Activated effector memory CD4-positive, alpha-beta T cell treated with anti-CD3 and anti-CD28 coated beads, Interleukin-2, amount 50 U/mL, for 16 hours (primary cell): ENCODE data around the gene ZFP36.

Experiments used
- DNase-seq: peaks from one replicate; pipeline ENCODE4 v3.0.0-alpha.2; 2020

Gene ZFP36

GRCh38 chr19:39384839-39385568 lies 21.6 kb upstream of the ZFP36 start:
- no peak for DNase-seq

- no peak for DNase-seq
Measured at GRCh38 chr19:39385629-39386411, 20.8 kb upstream of the ZFP36 start.

- no peak for DNase-seq
Measured at GRCh38 chr19:39386557-39386956, 20.1 kb upstream of the ZFP36 start.

- DNase-seq, result no peak
Measured at GRCh38 chr19:39388657-39389056, 18.0 kb upstream of the ZFP36 start.

- no peak for DNase-seq
Measured at GRCh38 chr19:39389631-39390414, 16.8 kb upstream of the ZFP36 start.

GRCh38 chr19:39390451-39390750 lies 16.2 kb upstream of the ZFP36 start:
- DNase-seq, result peak; percentile 93

GRCh38 chr19:39390751-39391437 lies 15.8 kb upstream of the ZFP36 start, which contains the start of the genes MED29 and PAF1:
MED29 (plus strand) TSS chr19:39391378; CDS start chr19:39391423, 45 bp downstream.
PAF1 (minus strand) TSS chr19:39391106; CDS start chr19:39390864, 242 bp downstream.
- peak; percentile 98 for DNase-seq

- peak; percentile 97 for DNase-seq
Measured at GRCh38 chr19:39397360-39398296, 9.0 kb upstream of the ZFP36 start.

- peak; percentile 82 for DNase-seq
Measured at GRCh38 chr19:39398297-39398864, 8.3 kb upstream of the ZFP36 start.

GRCh38 chr19:39399668-39400050 lies 7.0 kb upstream of the ZFP36 start:
- no peak for DNase-seq

- no peak for DNase-seq
Measured at GRCh38 chr19:39400061-39400460, 6.6 kb upstream of the ZFP36 start.

- DNase-seq, result no peak
Measured at GRCh38 chr19:39401070-39401548, 5.5 kb upstream of the ZFP36 start.

- peak; percentile 94 for DNase-seq
Measured at GRCh38 chr19:39401549-39402345, 4.9 kb upstream of the ZFP36 start.

- peak; percentile 94 for DNase-seq
Measured at GRCh38 chr19:39402346-39403300, 4.0 kb upstream of the ZFP36 start.

GRCh38 chr19:39403331-39404312 lies 3.0 kb upstream of the ZFP36 start:
- DNase-seq, result peak; percentile 99

- DNase-seq, result peak; percentile 71
Measured at GRCh38 chr19:39405261-39405957, 1.2 kb upstream of the ZFP36 start.
